HG03060 (cell line): Measurements from ENCODE around the gene SPRED3.

Source experiments
- ATAC-seq: cut with Tn5 transposase; IDR thresholded peaks from one replicate; pipeline ENCODE4 v1.9.1; 2021; ENCODE audit warnings: low read depth, moderate number of reproducible peaks; ENCODE audit not compliant: unreplicated experiment

Gene SPRED3

GRCh38 chr19:38371081-38371480 is 17.4 kb upstream of the SPRED3 start:
- no peak for ATAC-seq

DNA sequence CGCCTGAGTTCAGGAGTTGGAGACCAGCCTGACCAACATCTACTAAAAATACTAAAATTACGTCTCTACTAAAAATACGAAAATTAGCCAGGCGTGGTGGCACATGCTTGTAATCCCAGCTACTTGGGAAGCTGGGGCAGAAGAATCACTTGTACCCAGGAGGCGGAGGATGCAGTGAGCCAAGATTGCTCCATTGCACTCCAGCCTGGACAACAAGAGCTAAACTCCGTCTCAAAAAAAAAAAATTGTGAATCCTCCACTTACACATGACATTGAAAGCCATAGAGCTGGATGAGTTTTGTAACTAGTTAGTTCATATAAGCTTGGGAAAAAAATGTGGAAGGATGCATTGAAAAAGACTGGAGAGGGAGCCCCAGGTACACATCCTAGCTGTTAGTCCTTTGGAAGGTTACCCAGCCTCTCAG is 14.6 kb upstream of the SPRED3 start:
- no peak for ATAC-seq

- ATAC-seq, result peak; percentile 92
Measured at GRCh38 chr19:38374332-38375097, 14.0 kb upstream of the SPRED3 start, which contains the start of gene PSMD8. Gene PSMD8, plus strand, starts transcription at chr19:38374571. Its CDS starts 31 bp downstream, at chr19:38374602.

GRCh38 chr19:38375098-38375493 is 13.4 kb upstream of the SPRED3 start:
- no peak for ATAC-seq

GRCh38 chr19:38375748-38376147 is 12.7 kb upstream of the SPRED3 start:
- no peak for ATAC-seq

DNA sequence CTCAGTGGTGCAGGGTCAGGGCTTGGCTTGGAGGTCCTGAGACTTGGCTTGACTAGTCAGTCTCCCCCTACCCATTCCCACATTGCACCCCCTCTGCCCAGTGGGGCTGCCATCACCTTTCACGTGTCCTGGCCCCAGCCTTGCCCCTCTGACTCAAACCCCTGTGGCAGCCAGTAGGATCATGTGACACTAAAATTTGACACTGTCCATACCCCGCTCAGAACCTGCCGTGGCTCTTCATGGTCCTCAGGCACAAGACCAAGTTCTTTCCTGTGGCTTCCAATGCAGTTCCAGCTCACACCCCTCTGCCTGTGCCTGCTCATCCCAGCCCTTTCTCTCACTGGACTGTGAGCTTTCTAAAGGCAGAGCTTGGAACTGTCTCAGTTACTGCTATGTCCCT is 11.9 kb upstream of the SPRED3 start:
- ATAC-seq, result no peak

GRCh38 chr19:38377052-38377451 is 11.4 kb upstream of the SPRED3 start:
- ATAC-seq, result no peak

GRCh38 chr19:38378866-38379265 is 9.6 kb upstream of the SPRED3 start:
- ATAC-seq, result no peak

DNA sequence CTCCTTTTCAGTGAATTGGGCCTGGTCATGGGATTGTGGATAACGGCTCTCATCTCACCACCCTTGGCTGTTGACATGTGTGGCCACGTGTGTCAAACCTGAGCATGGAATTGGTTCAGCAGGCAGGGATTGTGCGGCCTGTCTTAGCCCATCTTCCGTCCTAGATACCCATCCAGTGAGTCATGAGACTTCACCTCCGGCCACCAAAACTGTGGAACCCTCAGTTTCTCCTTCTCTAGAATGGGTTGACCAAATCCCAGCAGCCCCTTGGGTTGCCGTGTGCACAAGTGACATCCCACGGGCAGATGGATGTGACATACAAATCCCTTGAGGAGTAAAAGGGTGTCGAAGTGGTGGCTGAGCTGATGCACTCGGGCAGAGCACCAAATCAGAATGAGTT is 7.4 kb upstream of the SPRED3 start:
- ATAC-seq, result no peak

- ATAC-seq, result no peak
Measured at GRCh38 chr19:38383184-38383583, 5.3 kb upstream of the SPRED3 start.

GRCh38 chr19:38383743-38384142 is 4.8 kb upstream of the SPRED3 start:
- ATAC-seq, result no peak

DNA sequence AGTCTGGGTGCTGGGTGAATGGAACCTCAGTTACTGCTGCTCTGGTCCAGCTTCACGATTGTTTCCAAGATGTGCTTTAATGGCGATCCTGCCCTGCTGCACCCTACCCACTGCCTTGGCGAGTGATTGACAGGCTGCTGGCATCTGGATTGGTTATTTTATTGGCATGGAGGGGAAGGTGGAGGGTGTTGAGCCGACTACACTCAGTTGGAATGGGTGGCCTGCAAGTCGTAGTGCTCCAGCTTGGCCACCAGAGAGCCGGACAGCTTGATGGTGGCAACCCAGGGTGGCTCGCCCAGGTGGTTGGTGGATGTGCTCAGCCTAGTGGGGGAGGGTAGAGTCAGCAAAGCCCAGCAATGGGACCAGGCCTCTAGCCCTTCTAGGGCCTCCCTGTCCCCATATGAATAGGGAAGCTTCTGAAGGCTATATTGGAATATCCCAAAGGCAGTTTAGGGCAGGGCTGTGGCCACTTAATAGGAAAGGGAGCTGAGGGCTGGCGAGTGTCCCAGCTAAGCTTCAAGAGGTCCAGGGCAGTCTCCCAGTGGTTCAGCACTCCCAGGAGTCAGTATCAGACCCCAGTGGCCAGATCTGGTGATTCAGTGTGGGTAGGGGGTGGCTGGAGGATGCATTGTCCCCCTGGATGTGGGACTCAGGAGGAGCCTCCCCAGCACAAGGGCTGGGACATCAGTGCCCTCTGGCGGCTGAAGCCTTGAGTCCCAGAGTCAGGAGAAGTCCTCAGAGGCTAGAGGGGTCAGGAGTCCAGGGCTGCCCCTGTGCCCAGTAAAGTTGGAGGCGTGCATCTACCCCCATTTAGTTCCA is 4.1 kb upstream of the SPRED3 start:
- no peak for ATAC-seq

GRCh38 chr19:38385057-38385803 is 3.3 kb upstream of the SPRED3 start:
- no peak for ATAC-seq

- no peak for ATAC-seq
Measured at GRCh38 chr19:38385804-38386257, 2.7 kb upstream of the SPRED3 start.

GRCh38 chr19:38386300-38386970 is 2.1 kb upstream of the SPRED3 start:
- ATAC-seq, result no peak

- ATAC-seq, result no peak
Measured at GRCh38 chr19:38386971-38387549, 1.4 kb upstream of the SPRED3 start.

DNA sequence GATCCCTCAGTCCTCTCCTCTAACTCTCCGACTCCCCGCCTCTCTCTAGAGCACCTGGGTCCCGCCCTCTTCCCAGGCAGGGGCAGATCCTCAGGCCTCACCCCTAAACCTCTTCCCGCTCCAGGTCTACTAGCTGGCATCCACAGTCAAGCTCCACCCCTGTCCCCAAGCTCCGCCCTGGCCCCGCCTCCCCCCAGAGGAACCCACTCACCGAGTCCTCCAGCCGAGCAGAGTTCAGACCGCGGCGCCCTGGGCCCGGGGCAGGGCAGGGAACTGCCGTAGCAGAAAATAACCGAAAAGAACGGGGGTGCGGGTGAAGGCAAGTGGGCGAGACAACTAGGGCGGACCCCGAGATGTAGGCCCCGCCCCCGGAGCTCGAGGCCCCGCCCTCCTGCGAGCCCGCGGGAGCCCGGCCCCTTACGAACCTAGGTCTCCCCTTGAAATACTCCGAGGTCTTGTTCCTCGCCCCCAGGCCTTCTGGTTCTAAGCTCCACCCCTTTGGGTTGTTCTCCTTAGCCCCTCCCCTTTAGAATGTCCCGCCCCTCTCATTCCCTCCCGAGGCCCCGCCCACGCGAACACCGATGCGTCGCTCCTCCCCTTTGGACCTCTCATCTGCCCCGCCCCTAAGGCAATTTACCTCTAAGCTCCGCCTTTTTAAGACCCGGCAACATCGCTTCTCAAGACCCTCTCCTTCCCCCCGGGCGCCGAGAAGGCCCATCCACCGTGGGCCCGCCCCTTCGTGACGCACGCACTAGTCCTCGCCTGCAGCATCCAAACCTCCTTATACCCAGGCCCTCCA is 748 bp upstream of the SPRED3 start, which contains the start of gene GGN:
Gene GGN (minus strand): TSS at position 485 of the 799 bp plus-strand sequence. CDS start 773 bp downstream, outside the sequence.
- no peak for ATAC-seq

GRCh38 chr19:38389101-38389925 is 816 bp downstream of the SPRED3 start:
- no peak for ATAC-seq
